Skeletal muscle tissue (tissue), 4 donors: ENCODE data around the gene THRB. TPM values are rescaled to one million over a fixed set of nuclear protein-coding genes. Genes with fewer than 3 reads are reported as not detected.
"Not testable (repeated sequence)": the region's sequence is repeated elsewhere in the genome, so short reads cannot be mapped to it uniquely, and the experiment has no call there.

ENCODE experiments used
- H3K27ac ChIP-seq: one replicate; pipeline ENCODE4 v1.7.0; 2013; ENCODE audit warnings: mild to moderate bottlenecking, low read depth, low read length, inconsistent platforms
- H3K27me3 ChIP-seq, 3 donors: one replicate each; pipeline ENCODE4 v1.7.0; 2013; ENCODE audit warnings: low read length in 3 of 3; ENCODE audit not compliant: control insufficient read depth in 3 of 3, insufficient read depth in 3 of 3
- H3K36me3 ChIP-seq, 3 donors: one replicate each; pipeline ENCODE4 v1.7.0; 2013; ENCODE audit warnings: low read length in 3 of 3; ENCODE audit not compliant: control insufficient read depth in 3 of 3, insufficient read depth in 3 of 3
- H3K4me1 ChIP-seq, 3 donors: one replicate each; pipeline ENCODE4 v1.7.0; 2013; ENCODE audit warnings: low read length in 3 of 3, mild to moderate bottlenecking in 3 of 3; ENCODE audit not compliant: control insufficient read depth in 3 of 3, insufficient read depth in 3 of 3
- H3K4me3 ChIP-seq, 3 donors: one replicate each; pipeline ENCODE4 v1.7.0; 2013; ENCODE audit warnings: low read length in 3 of 3
- H3K9ac ChIP-seq, 3 donors: one replicate each; pipeline ENCODE4 v1.7.0; 2013; ENCODE audit warnings: low read length in 3 of 3, mild to moderate bottlenecking in 3 of 3, moderate library complexity in 2 of 3, low read depth in 1 of 3
- H3K9me3 ChIP-seq, 3 donors: one replicate each; pipeline ENCODE4 v1.7.0; 2013; ENCODE audit warnings: low read length in 3 of 3; ENCODE audit not compliant: control insufficient read depth in 3 of 3
- total RNA-seq: library from RNA; depleted of rRNA; stranded (reverse); fragments of >200 nt; gene quantifications from one replicate; pipeline ENCODE4 v1.2.3, GENCODE V29; 2014
- donor health status: Osteomylitis.

Gene THRB
- total RNA-seq, 1 donor from 2014 or later: 3.1 TPM

DNA sequence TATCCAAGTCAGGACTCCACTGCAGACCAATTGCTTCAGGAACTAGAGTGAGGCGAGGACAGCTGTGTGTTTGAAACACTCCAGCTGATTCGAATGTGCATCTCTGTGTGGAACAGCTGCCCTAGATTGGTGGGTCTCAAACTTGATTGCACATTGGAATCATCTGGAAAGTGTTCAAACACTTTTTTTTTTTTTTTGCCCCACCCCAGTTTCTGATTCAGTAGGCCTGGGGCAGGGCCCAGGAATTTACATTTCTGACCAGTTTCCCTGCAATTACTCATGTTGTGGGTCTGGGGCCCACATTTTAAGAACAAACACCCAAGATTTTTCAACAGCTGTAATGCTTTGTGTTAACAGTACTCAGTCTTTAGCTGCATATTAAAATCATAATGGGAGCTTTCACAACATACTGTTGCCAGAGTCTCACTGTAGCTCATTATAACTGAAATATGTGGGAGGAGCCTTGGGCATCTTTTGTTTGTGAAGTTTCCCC is 392.9 kb downstream of the THRB start:
- Histone ChIP-seq H3K36me3 (no peaks in the 10 kb centered on the region), H3K9me3 (no peaks in the 10 kb centered on the region), H3K4me1 (no peaks in the 10 kb centered on the region), H3K9ac (no peak overlapping the region), H3K4me3 (no peak overlapping the region), H3K27me3 (no peaks in the 10 kb centered on the region), H3K27ac (no peak overlapping the region)

DNA sequence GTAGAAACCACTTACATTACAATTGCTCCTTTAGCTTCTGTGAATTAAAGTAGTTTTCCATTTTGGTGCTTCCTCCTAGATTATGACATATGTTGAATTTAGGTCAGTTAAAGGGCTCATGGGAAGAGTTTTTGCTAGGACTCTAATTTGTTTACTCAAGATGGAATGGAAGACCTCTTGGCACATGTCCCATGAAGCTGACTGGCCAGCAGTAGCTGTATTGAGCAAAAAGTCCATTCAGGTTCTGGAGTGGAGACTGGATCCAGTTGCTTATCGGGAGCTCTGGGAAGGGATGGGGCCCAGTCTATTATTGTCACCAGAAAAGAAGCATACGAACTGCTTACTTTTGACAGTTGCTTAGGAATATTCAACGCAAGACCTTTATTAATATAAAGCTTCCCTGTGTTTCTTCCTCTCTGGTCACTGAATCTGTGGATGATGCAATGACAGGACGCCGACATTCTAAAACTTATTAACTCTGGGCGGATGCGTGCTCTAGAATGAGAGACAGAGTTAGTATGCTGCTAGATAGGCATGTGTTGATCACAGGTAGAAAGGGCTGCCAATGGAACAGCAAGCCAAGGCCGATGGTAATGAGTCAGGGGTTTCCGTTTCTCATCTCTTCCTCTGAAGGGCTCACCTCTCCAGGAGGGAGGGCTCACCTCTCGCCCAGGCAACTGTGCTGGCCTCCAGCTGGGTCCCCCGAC is 393.8 kb downstream of the THRB start:
- Histone ChIP-seq H3K36me3 (no peaks in the 10 kb centered on the region), H3K27me3 (no peaks in the 10 kb centered on the region), H3K9ac (no peak overlapping the region), H3K4me3 (no peak overlapping the region), H3K27ac (no peak overlapping the region), H3K4me1 (no peaks in the 10 kb centered on the region), H3K9me3 (no peaks in the 10 kb centered on the region)

DNA sequence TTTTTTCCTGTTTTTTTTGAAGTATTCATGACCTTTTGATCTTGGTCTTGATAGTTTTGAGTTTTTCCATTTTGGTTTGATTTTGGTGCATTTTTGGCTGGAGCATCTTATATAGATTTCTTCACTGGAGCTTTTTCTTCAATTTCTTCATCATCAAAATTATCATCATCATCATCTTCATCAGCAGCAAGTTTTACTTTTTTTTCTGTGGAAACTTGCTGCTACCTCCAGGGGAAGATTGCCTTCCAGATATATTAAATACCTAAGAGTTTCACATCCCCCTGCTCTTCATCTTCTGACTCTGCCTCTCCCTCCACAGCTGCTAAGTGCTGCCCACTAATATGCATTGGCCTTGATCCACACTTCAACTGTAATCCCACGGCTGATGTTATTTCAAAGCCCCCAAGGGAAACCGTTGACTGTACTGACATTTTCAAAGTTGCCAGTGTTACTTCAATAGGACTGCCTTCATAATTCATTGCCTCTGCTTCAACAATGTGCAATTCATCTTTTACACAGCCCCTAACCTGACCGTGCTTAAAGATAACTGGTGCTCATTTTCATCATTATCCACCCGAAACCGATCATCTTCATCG is 397.9 kb downstream of the THRB start:
- no peaks in the 10 kb centered on the region for H3K27me3 ChIP-seq
- H3K9ac ChIP-seq: no peak overlapping the region

DNA sequence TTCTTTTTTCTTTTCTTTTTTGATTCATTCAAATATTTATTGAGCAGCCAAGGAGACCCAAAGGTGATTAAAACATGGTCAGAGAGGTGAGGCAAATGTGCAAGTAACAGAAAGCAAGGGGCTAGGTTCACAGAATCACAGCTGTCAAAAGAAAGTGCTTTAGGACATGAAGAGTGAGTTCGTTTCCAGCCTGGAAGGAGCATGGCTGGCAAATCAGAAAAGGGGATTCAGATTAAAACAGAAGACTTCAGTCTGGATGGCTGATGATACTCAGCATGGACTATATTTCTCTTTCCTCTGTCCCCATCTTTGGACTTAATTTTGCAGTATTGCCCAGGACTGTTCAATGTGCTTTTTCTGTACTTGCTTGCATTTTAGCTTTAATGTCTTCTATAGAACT is 398.4 kb downstream of the THRB start:
- Histone ChIP-seq H3K4me3 (no peak overlapping the region), H3K9ac (no peak overlapping the region), H3K27ac (no peak overlapping the region), H3K36me3 (no peaks in the 10 kb centered on the region), H3K9me3 (no peaks in the 10 kb centered on the region), H3K4me1 (no peaks in the 10 kb centered on the region), H3K27me3 (no peaks in the 10 kb centered on the region)

More for the DNA sequence above, 397.9 kb downstream of the THRB start:
- H3K4me1 ChIP-seq: no peaks in the 10 kb centered on the region
- H3K27ac ChIP-seq: no peak overlapping the region
- no peak overlapping the region for H3K4me3 ChIP-seq
- H3K36me3 ChIP-seq: no peaks in the 10 kb centered on the region
- H3K9me3 ChIP-seq: no peaks in the 10 kb centered on the region

DNA sequence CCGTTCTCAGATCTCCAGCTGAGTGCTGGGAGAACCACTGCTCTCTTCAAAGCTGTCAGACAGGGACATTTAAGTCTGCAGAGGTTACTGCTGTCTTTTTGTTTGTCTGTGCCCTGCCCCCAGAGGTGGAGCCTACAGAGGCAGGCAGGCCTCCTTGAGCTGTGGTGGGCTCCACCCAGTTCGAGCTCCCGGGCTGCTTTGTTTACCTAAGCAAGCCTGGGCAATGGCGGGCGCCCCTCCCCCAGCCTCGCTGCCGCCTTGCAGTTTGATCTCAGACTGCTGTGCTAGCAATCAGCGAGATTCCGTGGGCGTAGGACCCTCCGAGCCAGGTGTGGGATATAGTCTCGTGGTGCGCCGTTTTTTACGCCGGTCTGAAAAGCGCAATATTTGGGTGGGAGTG is 399.8 kb downstream of the THRB start:
- not testable (repeated sequence) for H3K36me3 ChIP-seq, H3K4me1 ChIP-seq, H3K9ac ChIP-seq, H3K27ac ChIP-seq, H3K4me3 ChIP-seq, H3K9me3 ChIP-seq, H3K27me3 ChIP-seq

DNA sequence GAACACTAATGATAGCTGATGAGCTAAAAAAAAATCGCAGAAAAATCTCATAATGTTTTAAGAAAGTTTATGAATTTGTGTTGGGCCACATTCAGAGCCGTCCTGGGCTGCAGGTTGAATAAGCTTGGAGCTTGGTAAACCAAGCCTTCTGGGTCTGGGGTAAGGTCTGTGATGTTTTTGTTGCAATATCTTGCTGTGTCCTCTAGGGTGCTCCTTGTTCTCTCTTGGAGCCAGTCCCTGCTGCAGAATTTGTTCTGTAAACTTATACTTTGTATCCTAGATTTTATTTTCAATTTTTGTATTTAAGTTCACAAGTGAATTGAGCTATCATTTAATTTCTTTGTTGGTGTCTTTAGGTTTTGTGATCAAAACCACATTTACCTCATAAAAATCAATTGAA is 405.9 kb downstream of the THRB start:
- H3K9ac ChIP-seq: no peak overlapping the region
- no peaks in the 10 kb centered on the region for H3K9me3 ChIP-seq
- no peak overlapping the region for H3K4me3 ChIP-seq
- H3K27ac ChIP-seq: no peak overlapping the region
- no peaks in the 10 kb centered on the region for H3K4me1 ChIP-seq
- H3K36me3 ChIP-seq: peaks cover 0 to 2% (median 0%) of the 10 kb centered on the region in 3 donors
- no peaks in the 10 kb centered on the region for H3K27me3 ChIP-seq

DNA sequence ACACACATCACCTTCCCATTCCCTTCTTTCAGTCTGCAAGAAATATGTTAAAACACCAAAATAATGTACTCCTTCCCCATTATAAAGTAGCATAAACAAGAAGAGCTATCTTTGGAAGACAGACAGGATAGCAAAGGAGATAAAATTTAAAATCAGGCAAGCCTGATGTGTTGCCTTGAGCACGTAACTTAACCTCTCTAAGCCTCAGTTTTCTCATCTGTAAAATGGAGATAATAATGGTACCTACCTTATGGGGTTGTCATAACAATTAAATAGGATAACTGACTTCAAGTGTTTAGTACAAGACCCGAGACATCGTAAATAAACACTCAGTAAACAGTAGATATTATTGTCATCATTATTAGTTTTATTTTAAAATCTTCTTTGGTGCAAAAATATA is 407.2 kb downstream of the THRB start:
- Histone ChIP-seq H3K4me1 (no peaks in the 10 kb centered on the region), H3K9me3 (no peaks in the 10 kb centered on the region), H3K9ac (no peak overlapping the region), H3K4me3 (no peak overlapping the region), H3K36me3 (peaks cover 0 to 2% (median 0%) of the 10 kb centered on the region in 3 donors), H3K27me3 (no peaks in the 10 kb centered on the region), H3K27ac (no peak overlapping the region)

DNA sequence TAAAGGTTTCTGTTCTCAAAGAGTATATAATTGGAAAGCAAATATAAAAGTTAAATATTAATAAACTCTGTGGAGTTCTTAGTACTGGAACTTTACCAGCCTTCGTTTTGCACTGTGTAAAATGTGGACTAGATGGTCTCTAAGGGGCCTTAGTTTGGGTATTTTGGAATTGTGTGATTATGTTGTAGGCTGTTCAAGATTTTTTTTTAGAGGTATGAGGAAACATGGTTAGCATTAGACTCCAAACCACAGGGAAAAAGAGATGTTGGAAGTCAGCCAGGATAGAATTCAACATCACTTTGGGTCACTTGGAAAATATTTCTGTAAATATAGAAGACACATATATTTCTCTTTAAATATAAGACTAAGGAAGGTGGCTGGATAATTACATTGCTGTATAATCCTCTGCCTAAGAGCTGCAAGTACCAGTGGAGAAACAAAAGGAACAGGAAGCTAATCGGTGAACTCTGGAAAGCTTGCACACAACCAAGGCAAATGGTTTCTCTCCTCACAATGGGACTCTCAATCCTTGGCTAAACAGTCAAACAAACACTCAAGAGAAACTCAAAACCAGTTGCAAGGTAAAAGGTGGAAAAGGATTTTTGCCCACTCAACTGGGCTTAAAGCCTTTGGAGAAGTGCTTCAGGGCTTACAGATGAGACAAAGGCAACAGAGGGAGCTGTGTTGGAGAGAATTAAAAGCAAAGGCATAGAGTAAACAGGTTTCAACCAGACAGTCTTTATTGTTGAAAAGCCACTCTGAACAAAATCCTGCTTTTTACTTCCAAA is 407.8 kb downstream of the THRB start:
- no peak overlapping the region for H3K4me3 ChIP-seq
- H3K9me3 ChIP-seq: no peaks in the 10 kb centered on the region
- H3K36me3 ChIP-seq: peaks cover 0 to 2% (median 0%) of the 10 kb centered on the region in 3 donors
- H3K4me1 ChIP-seq: no peaks in the 10 kb centered on the region
- H3K27ac ChIP-seq: no peak overlapping the region
- no peak overlapping the region for H3K9ac ChIP-seq
- H3K27me3 ChIP-seq: no peaks in the 10 kb centered on the region

DNA sequence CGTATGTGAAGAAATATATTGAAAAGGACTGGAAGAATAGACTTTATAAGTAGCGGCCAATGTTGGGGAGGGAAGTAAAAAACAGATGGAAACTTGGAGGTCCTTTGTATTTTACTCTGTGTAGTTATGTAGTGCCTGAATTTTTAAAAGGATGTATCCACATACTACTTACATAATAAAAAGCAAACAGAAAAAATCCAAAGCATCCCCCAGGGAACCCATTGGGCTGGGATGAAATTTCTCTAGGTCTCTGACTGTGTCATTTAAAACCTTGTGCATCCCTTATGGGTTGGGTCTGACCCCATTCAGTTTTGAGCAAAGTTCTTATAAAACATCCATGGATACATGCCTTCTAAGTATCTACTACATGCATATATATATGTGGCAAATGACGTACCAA is 408.4 kb downstream of the THRB start:
- Histone ChIP-seq H3K9me3 (no peaks in the 10 kb centered on the region), H3K27ac (no peak overlapping the region), H3K27me3 (no peaks in the 10 kb centered on the region), H3K9ac (no peak overlapping the region), H3K4me3 (no peak overlapping the region), H3K36me3 (peaks cover 0 to 2% (median 0%) of the 10 kb centered on the region in 3 donors), H3K4me1 (no peaks in the 10 kb centered on the region)

DNA sequence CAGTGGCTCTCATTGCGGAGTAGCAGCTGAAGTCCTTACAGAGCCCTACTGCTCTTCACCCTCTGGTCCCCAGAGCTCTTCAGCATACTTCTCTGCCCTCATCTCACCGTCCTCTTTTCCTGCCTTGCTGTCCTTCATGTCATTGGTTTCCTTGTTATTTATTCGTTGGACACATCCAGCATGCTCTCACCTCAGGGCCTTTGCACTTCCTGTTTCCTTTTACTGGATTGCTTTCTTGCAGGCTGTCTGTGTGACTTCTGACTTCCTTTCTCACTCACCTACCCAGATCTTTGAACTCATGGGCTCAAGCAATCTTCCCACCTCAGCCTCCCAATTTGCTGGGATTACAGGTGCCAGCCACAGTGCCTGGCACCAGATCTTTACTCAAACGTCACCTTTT is 422.5 kb downstream of the THRB start:
- H3K27me3 ChIP-seq: no peaks in the 10 kb centered on the region
- no peaks in the 10 kb centered on the region for H3K4me1 ChIP-seq
- no peak overlapping the region for H3K27ac ChIP-seq
- no peaks in the 10 kb centered on the region for H3K9me3 ChIP-seq
- no peak overlapping the region for H3K9ac ChIP-seq
- H3K4me3 ChIP-seq: no peak overlapping the region
- H3K36me3 ChIP-seq: no peaks in the 10 kb centered on the region
